AG09319 (cell line): ENCODE data around the gene INTS11.

Source experiments
- DNase-seq: peaks from one replicate; pipeline ENCODE4 v3.0.0-alpha.2; 2010; ENCODE audit warnings: low read depth; ENCODE audit errors: extremely low read depth
- TF ChIP-seq, protein P1 (sequence below): IDR thresholded peaks from 2 replicates; pipeline ENCODE4 v1.5.1; 2011; ENCODE audit warnings: low read depth, mild to moderate bottlenecking, inconsistent platforms, low read length, moderate library complexity

The INTS11 gene

DNA sequence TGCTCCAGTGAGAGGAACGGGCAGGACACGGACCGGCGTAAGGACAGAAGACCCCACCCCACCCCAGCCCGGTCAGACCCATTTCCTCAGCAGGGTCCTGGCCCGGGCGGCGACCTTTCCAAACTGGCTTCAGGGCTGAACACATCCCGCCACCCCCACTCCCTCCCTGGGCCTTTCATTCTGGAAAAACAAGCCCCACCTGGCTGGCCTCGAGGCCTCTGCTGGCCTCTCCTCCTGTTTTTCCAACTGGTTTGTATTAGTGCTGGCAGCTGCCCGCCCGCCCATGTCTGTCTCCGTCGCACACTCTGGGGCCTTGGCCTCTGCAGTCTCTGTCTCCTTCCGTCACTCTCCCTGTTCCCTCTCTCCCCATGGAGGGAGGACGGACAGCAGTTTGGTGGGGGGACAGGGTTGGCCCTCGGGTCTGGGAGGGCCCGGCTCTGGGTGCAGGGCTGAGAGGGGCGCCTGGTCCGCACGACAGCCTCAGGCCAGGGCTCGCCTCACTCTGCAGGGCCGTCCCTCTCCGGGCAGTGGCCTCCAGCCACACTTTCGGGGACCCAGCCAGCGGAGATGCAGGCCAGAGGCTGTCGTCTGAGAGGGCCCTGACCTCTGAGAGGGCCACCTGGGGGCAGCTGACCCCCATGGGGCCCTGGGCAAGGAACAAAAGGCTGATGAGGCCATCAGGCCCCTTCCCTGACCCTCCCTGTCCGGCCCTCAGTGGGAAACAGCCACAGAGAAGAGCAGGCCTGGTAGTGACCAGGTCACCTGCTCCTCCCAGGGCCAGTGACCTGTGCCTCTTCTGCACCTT lies 35.4 kb upstream of the INTS11 start:
- DNase-seq: peak; percentile 80
- TF ChIP-seq, protein P1, sequence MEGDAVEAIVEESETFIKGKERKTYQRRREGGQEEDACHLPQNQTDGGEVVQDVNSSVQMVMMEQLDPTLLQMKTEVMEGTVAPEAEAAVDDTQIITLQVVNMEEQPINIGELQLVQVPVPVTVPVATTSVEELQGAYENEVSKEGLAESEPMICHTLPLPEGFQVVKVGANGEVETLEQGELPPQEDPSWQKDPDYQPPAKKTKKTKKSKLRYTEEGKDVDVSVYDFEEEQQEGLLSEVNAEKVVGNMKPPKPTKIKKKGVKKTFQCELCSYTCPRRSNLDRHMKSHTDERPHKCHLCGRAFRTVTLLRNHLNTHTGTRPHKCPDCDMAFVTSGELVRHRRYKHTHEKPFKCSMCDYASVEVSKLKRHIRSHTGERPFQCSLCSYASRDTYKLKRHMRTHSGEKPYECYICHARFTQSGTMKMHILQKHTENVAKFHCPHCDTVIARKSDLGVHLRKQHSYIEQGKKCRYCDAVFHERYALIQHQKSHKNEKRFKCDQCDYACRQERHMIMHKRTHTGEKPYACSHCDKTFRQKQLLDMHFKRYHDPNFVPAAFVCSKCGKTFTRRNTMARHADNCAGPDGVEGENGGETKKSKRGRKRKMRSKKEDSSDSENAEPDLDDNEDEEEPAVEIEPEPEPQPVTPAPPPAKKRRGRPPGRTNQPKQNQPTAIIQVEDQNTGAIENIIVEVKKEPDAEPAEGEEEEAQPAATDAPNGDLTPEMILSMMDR: no peak

DNA sequence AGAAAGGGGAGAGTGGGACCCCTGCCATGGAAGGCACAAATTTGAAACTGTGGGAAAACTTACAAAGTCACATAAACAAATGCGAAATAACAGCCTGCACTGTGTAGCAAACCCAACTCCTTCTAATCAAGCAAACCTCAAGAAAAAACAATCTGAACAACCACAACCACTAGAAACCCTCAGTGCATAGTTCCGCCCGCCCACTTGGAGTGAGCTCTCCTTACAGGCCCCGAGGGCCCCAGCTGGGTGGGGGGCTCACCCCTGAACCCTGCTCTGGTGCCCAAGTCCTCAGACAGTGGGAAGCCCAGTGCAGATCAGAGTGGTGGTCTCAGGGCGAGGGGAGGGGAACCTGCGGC lies 34.8 kb upstream of the INTS11 start:
- TF ChIP-seq, protein P1: no peak
- peak; percentile 74 for DNase-seq

DNA sequence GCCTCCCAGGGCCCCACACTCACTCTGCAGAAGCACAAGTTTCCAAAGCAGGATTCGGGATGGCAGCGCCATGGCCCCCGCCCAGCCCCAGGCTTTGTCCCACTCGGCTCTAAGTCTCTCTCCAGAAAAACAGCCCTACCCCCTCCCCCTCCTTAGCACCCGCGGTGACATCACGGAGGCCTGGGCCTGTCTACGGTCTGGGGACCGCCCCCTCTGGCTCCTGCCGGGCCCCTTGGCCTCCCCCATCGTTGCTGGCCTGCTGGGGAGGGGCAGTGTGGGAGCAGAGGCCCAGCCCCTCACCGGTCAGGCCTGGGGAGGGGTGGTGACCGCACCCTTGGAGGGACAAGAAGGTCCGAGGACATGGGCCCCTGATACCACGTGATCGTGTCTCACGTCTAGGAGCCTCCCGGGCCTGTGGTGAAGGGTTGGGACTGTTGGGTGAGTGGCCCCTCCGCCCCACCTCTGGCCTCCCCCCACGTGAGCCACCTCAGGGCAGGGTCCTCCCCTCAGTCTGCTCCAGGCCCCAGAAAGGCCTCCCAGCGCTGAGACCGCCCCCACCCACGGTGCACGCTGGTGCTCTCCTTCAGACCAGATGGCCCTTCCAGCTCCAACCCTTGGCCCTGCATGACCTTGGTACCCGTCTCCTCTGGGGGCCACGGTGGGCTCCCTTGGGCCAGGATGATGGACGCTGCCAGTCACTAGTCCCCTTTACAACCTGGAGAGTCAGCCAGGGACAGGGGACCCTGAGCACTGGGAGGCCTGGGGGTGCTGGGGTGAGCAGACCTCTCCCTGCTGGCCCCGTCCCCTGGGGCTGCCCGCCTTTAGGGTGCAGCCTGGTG lies 34.2 kb upstream of the INTS11 start, which contains the start of gene MXRA8:
Gene MXRA8 (minus strand): TSS at position 123 of the 839 bp plus-strand sequence. CDS start 51 bp downstream, at position 72.
- peak; percentile 84 for DNase-seq

DNA sequence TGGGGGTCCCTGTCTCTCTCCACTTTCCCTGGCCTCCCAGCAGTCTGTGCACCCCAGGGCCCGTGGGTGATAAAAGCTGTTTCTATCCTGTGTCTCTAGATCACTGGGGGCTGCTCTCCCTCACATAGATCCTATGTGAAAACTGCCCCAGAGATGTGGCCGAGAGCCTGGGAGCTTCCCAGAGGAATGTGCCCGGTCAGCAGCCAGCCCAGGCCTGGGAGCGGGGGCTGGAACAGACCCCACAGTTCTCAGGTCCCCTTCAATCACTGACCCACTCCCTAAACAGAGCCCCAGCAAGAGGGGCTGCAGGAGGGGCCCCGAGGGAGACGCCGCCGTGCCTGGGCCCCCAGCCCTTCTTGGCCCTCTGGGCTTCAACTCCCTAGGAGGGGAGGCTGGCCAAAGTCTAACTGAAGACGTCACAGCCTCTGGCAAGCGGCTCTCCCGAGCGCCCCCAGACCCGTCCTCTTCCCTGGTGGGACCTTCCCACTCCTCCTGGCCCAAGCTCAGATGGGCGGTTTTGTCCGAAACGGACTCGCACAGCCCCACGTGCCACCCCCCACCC lies 33.5 kb upstream of the INTS11 start:
- no peak for DNase-seq
- TF ChIP-seq, protein P1: no peak

More for the DNA sequence above, 34.2 kb upstream of the INTS11 start, which contains the start of gene MXRA8:
- TF ChIP-seq, protein P1: no peak

DNA sequence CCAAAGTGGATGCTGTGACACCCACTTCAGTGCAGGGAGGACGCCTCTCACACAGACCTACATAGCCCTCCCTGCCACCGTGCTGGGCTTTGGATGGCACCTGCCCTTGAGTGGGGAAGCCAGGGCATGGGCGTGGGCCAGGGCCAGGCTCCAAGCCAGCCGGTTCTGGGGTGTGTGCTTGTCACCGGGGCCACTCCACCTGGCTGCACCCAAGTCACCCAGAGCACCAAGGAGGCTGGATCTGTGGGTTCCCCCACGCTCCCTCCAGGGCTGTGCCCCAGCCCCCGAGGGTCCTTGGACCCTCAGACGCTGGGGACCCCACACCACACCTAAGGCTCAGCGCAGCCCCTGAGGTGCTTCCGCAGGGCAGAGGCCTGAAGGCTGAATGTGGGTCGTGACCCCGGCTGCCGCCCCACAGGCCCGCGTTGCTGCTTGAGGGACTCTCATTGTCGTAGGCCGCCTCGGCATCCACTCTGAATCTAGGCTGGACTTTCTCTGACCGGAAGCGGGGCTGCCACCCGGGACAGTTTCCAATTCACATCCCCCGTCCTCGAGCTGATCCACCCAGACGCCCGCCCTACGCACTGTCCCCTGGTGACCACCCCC lies 32.4 kb upstream of the INTS11 start:
- TF ChIP-seq, protein P1: no peak
- no peak for DNase-seq

DNA sequence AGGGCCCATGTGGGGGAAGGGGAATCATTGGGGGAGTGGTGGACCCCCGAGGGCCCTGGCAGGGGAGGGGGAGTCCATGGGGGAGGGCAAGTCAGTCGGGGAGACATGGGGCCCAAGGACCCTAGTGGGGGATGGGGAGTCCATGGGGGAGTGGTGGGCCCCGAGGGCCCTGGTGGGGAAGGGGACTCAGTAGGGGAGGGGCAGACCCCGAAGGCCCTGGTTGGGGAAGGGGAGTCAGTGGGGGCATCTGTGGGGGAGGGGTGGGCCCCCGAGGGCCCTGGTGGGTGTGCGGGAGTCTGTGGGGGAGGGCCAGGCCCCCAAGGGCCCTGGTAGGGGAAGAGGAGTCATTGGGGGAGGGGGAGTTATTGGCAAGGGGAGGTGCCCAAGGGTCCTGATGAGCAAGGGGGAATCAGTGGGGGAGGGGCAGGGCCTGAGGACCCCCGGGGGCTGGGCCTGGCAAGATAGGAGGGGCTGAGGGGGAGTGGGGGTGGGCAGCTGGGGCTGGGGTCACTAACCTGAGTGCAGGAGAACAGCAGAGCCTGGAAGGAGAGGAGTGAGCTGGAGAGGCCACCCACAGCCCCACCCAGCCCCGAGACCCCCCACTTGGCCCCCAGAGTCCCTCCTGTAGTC lies 31.8 kb upstream of the INTS11 start:
- TF ChIP-seq, protein P1: no peak
- DNase-seq: no peak
